ENCODE results near the gene WDR37. TPM values are rescaled to one million over a fixed set of nuclear protein-coding genes. Genes with fewer than 3 reads are reported as not detected.
"Not testable (repeated sequence)": the region's sequence is repeated elsewhere in the genome, so short reads cannot be mapped to it uniquely, and the experiment has no call there.

The WDR37 gene
- polyA plus RNA-seq, 1 of the 3 experiments (the other 2 are of a cell fraction) = 11.9 TPM

GRCh38 chr10:1158066-1158465 lies 101.9 kb downstream of the WDR37 start (continued):
- TF ChIP-seq USF2 (IDR thresholded peaks at IDR 0.05; ENCODE audit: borderline replicate concordance, low read depth, low read length) (no peak), FOSL2 (IDR thresholded peaks at IDR 0.05; ENCODE audit: borderline replicate concordance, low read depth) (no peak), MXI1 (IDR thresholded peaks at IDR 0.05; ENCODE audit: low read depth, low read length) (no peak), FOXJ3 (CRISPR knock-in tag; IDR thresholded peaks at IDR 0.05) (no peak)

GRCh38 chr10:1158536-1158935 lies 102.4 kb downstream of the WDR37 start:
- H3K9me2 ChIP-seq; H3K9ac ChIP-seq; H3K9me3 ChIP-seq; CTCF ChIA-PET; H3K4me1 ChIP-seq (ENCODE audit: control insufficient read depth in 1 of 2, insufficient read depth in 2 of 2, low read depth in 1 of 2, low read length in 1 of 2); POLR2A ChIA-PET; H3K36me3 ChIP-seq (replicated peaks in 1 of 2; ENCODE audit: control insufficient read depth in 1 of 2, insufficient read depth in 2 of 2, low read length in 1 of 2); H3K27me3 ChIP-seq (ENCODE audit: insufficient read depth); H3K79me2 ChIP-seq (ENCODE audit: insufficient read depth); H4K20me1 ChIP-seq (ENCODE audit: insufficient read depth); H3F3A ChIP-seq (replicated peaks; ENCODE audit: insufficient read depth); H2AFZ ChIP-seq (ENCODE audit: low read depth); DNase-seq; H3K4me3 ChIP-seq (ENCODE audit: low read depth in 2 of 2, low read length in 1 of 2); H3K27ac ChIP-seq (ENCODE audit: low read depth in 2 of 2, low read length in 1 of 2); H3K4me2 ChIP-seq: not testable (repeated sequence)
- WGBS (ENCODE audit: low lambda C conversion rate) = 62% methylated on average over 10 of the region's 10 CpGs

- POLR2A ChIA-PET = no interaction called here
- CTCF ChIA-PET = no interaction called here
Measured at GRCh38 chr10:1159131-1160061, 103.2 kb downstream of the WDR37 start.

More at GRCh38 chr10:1159131-1160061, 103.2 kb downstream of the WDR37 start:
- H3K27me3 ChIP-seq (ENCODE audit: insufficient read depth) = no peaks in the 10 kb centered on the region
- H3K4me2 ChIP-seq = no peak overlapping the region
- no peaks in the 10 kb centered on the region for H3F3A ChIP-seq (replicated peaks; ENCODE audit: insufficient read depth)
- H3K4me3 ChIP-seq (ENCODE audit: low read depth in 2 of 2, low read length in 1 of 2) = no peak overlapping the region
- no peaks in the 10 kb centered on the region for H4K20me1 ChIP-seq (ENCODE audit: insufficient read depth)
- TF ChIP-seq RAD21 (IDR thresholded peaks at IDR 0.05; ENCODE audit: low read length) (no peak), FOXJ3 (CRISPR knock-in tag; IDR thresholded peaks at IDR 0.05) (no peak), RXRA (IDR thresholded peaks at IDR 0.05; ENCODE audit: borderline replicate concordance, low read depth) (no peak), NRF1 (IDR thresholded peaks at IDR 0.05; ENCODE audit: low read depth, low read length) (no peak), SIN3A (IDR thresholded peaks at IDR 0.05; ENCODE audit: borderline replicate concordance, low read depth, low read length) (no peak), JUND (IDR thresholded peaks at IDR 0.05) (no peak), REST (IDR thresholded peaks at IDR 0.05; ENCODE audit: low read depth, low read length) (no peak), ELF1 (IDR thresholded peaks at IDR 0.05) (no peak), MXI1 (IDR thresholded peaks at IDR 0.05; ENCODE audit: low read depth, low read length) (no peak), EZH2phosphoT487 (IDR thresholded peaks at IDR 0.05; ENCODE audit: borderline replicate concordance, low read depth) (no peak), NFIC (IDR thresholded peaks at IDR 0.05; ENCODE audit: borderline replicate concordance) (no peak), SMC3 (IDR thresholded peaks at IDR 0.05; ENCODE audit: low read depth, low read length) (no peak)
- DNase-seq = peak; percentile 39
- no peaks in the 10 kb centered on the region for H3K9me3 ChIP-seq
- no peaks in the 10 kb centered on the region for H3K36me3 ChIP-seq (replicated peaks in 1 of 2; ENCODE audit: control insufficient read depth in 1 of 2, insufficient read depth in 2 of 2, low read length in 1 of 2)
- H2AFZ ChIP-seq (ENCODE audit: low read depth) = no peak overlapping the region
- H3K9ac ChIP-seq = no peak overlapping the region
- no peaks in the 10 kb centered on the region for H3K9me2 ChIP-seq
- H3K27ac ChIP-seq (ENCODE audit: low read depth in 2 of 2, low read length in 1 of 2) = no peak overlapping the region
- peaks cover 0 to 7% of the 10 kb centered on the region in 2 experiments; a peak in 1 of 4 replicates for H3K4me1 ChIP-seq (ENCODE audit: control insufficient read depth in 1 of 2, insufficient read depth in 2 of 2, low read depth in 1 of 2, low read length in 1 of 2)
- no peaks in the 10 kb centered on the region for H3K79me2 ChIP-seq (ENCODE audit: insufficient read depth)
- 78% methylated on average over 50 of the region's 59 CpGs for WGBS (ENCODE audit: low lambda C conversion rate)
